ENCODE data around the gene FAM153A. TPM values are rescaled to one million over a fixed set of nuclear protein-coding genes. Genes with fewer than 3 reads are reported as not detected.
"Not testable (repeated sequence)": the region's sequence is repeated elsewhere in the genome, so short reads cannot be mapped to it uniquely, and the experiment has no call there.

The FAM153A gene
- total and polyA plus RNA-seq, 5 donors from 2014 or later: 0.40 to 31.8 (median 1.3) TPM; not detected in 1

- not testable (repeated sequence) for H3K4me1 ChIP-seq (ENCODE audit: control insufficient read depth, insufficient read depth, low read length, poor library complexity, severe bottlenecking); H3K27me3 ChIP-seq (ENCODE audit: control insufficient read depth, insufficient read depth, low read length); H3K36me3 Mint-ChIP-seq; H3K27ac Mint-ChIP-seq; H3K27ac ChIP-seq (ENCODE audit: insufficient read depth, low read length, poor library complexity, severe bottlenecking); H3K9me3 ChIP-seq (ENCODE audit: control insufficient read depth in 2 of 2, low read length in 2 of 2); H3K27me3 Mint-ChIP-seq; H3K4me3 Mint-ChIP-seq; H3K36me3 ChIP-seq (ENCODE audit: control insufficient read depth, insufficient read depth, low read length); ATAC-seq (ENCODE audit: low read depth in 2 of 2); H3K4me1 Mint-ChIP-seq; H3K4me3 ChIP-seq (ENCODE audit: low read depth, low read length); DNase-seq; H3K9me3 Mint-ChIP-seq
Observed at GRCh38 chr5:177719989-177720388, 62.7 kb downstream of the FAM153A start.

- H3K4me3 ChIP-seq (ENCODE audit: low read depth, low read length); DNase-seq; H3K27me3 ChIP-seq (ENCODE audit: control insufficient read depth, insufficient read depth, low read length); H3K4me1 ChIP-seq (ENCODE audit: control insufficient read depth, insufficient read depth, low read length, poor library complexity, severe bottlenecking); H3K27me3 Mint-ChIP-seq; H3K4me1 Mint-ChIP-seq; H3K27ac ChIP-seq (ENCODE audit: insufficient read depth, low read length, poor library complexity, severe bottlenecking); H3K27ac Mint-ChIP-seq; H3K9me3 Mint-ChIP-seq; ATAC-seq (ENCODE audit: low read depth in 2 of 2); H3K36me3 Mint-ChIP-seq; H3K4me3 Mint-ChIP-seq; H3K9me3 ChIP-seq (ENCODE audit: control insufficient read depth in 2 of 2, low read length in 2 of 2); H3K36me3 ChIP-seq (ENCODE audit: control insufficient read depth, insufficient read depth, low read length): not testable (repeated sequence)
Observed at GRCh38 chr5:177715423-177715822, 67.3 kb downstream of the FAM153A start.

- H3K27ac ChIP-seq (ENCODE audit: insufficient read depth, low read length, poor library complexity, severe bottlenecking); H3K4me1 ChIP-seq (ENCODE audit: control insufficient read depth, insufficient read depth, low read length, poor library complexity, severe bottlenecking); H3K27me3 Mint-ChIP-seq; H3K4me1 Mint-ChIP-seq; H3K36me3 ChIP-seq (ENCODE audit: control insufficient read depth, insufficient read depth, low read length); H3K4me3 Mint-ChIP-seq; H3K9me3 Mint-ChIP-seq; H3K36me3 Mint-ChIP-seq; H3K9me3 ChIP-seq (ENCODE audit: control insufficient read depth in 2 of 2, low read length in 2 of 2); H3K27me3 ChIP-seq (ENCODE audit: control insufficient read depth, insufficient read depth, low read length); H3K27ac Mint-ChIP-seq; ATAC-seq (ENCODE audit: low read depth in 2 of 2); H3K4me3 ChIP-seq (ENCODE audit: low read depth, low read length); DNase-seq: not testable (repeated sequence)
Observed at GRCh38 chr5:177696100-177696499, 86.6 kb downstream of the FAM153A start.

- H3K27me3 Mint-ChIP-seq; H3K4me3 Mint-ChIP-seq; H3K9me3 Mint-ChIP-seq; H3K9me3 ChIP-seq (ENCODE audit: control insufficient read depth in 2 of 2, low read length in 2 of 2); H3K4me1 ChIP-seq (ENCODE audit: control insufficient read depth, insufficient read depth, low read length, poor library complexity, severe bottlenecking); H3K36me3 Mint-ChIP-seq; H3K36me3 ChIP-seq (ENCODE audit: control insufficient read depth, insufficient read depth, low read length); DNase-seq; H3K4me1 Mint-ChIP-seq; H3K27ac ChIP-seq (ENCODE audit: insufficient read depth, low read length, poor library complexity, severe bottlenecking); ATAC-seq (ENCODE audit: low read depth in 2 of 2); H3K27ac Mint-ChIP-seq; H3K4me3 ChIP-seq (ENCODE audit: low read depth, low read length); H3K27me3 ChIP-seq (ENCODE audit: control insufficient read depth, insufficient read depth, low read length): not testable (repeated sequence)
Observed at GRCh38 chr5:177695356-177695930, 87.3 kb downstream of the FAM153A start.

- ATAC-seq (ENCODE audit: low read depth in 2 of 2); H3K27me3 Mint-ChIP-seq; H3K27ac ChIP-seq (ENCODE audit: insufficient read depth, low read length, poor library complexity, severe bottlenecking); DNase-seq; H3K27me3 ChIP-seq (ENCODE audit: control insufficient read depth, insufficient read depth, low read length); H3K4me1 Mint-ChIP-seq; H3K4me3 Mint-ChIP-seq; H3K9me3 Mint-ChIP-seq; H3K9me3 ChIP-seq (ENCODE audit: control insufficient read depth in 2 of 2, low read length in 2 of 2); H3K4me3 ChIP-seq (ENCODE audit: low read depth, low read length); H3K27ac Mint-ChIP-seq; H3K36me3 ChIP-seq (ENCODE audit: control insufficient read depth, insufficient read depth, low read length); H3K4me1 ChIP-seq (ENCODE audit: control insufficient read depth, insufficient read depth, low read length, poor library complexity, severe bottlenecking); H3K36me3 Mint-ChIP-seq: not testable (repeated sequence)
Observed at GRCh38 chr5:177694518-177694835, 88.2 kb downstream of the FAM153A start.

GRCh38 chr5:177693671-177694517, 88.8 kb downstream of the FAM153A start:
- not testable (repeated sequence) for H3K36me3 Mint-ChIP-seq; DNase-seq; H3K4me3 Mint-ChIP-seq; H3K27me3 Mint-ChIP-seq; ATAC-seq (ENCODE audit: low read depth in 2 of 2); H3K36me3 ChIP-seq (ENCODE audit: control insufficient read depth, insufficient read depth, low read length); H3K9me3 ChIP-seq (ENCODE audit: control insufficient read depth in 2 of 2, low read length in 2 of 2); H3K4me3 ChIP-seq (ENCODE audit: low read depth, low read length); H3K27ac ChIP-seq (ENCODE audit: insufficient read depth, low read length, poor library complexity, severe bottlenecking); H3K27me3 ChIP-seq (ENCODE audit: control insufficient read depth, insufficient read depth, low read length); H3K9me3 Mint-ChIP-seq; H3K4me1 Mint-ChIP-seq; H3K4me1 ChIP-seq (ENCODE audit: control insufficient read depth, insufficient read depth, low read length, poor library complexity, severe bottlenecking)
- peak overlapping the region in 1 of 3 donors; percentile 20 for H3K27ac Mint-ChIP-seq

GRCh38 chr5:177692969-177693368, 89.7 kb downstream of the FAM153A start:
- not testable (repeated sequence) for DNase-seq; H3K4me1 ChIP-seq (ENCODE audit: control insufficient read depth, insufficient read depth, low read length, poor library complexity, severe bottlenecking); H3K27ac Mint-ChIP-seq; H3K27ac ChIP-seq (ENCODE audit: insufficient read depth, low read length, poor library complexity, severe bottlenecking); H3K27me3 Mint-ChIP-seq; H3K4me1 Mint-ChIP-seq; H3K36me3 Mint-ChIP-seq; H3K4me3 Mint-ChIP-seq; ATAC-seq (ENCODE audit: low read depth in 2 of 2); H3K9me3 ChIP-seq (ENCODE audit: control insufficient read depth in 2 of 2, low read length in 2 of 2); H3K4me3 ChIP-seq (ENCODE audit: low read depth, low read length); H3K27me3 ChIP-seq (ENCODE audit: control insufficient read depth, insufficient read depth, low read length); H3K9me3 Mint-ChIP-seq; H3K36me3 ChIP-seq (ENCODE audit: control insufficient read depth, insufficient read depth, low read length)

GRCh38 chr5:177692507-177692906, 90.2 kb downstream of the FAM153A start:
- not testable (repeated sequence) for H3K4me3 ChIP-seq (ENCODE audit: low read depth, low read length); H3K4me1 ChIP-seq (ENCODE audit: control insufficient read depth, insufficient read depth, low read length, poor library complexity, severe bottlenecking); ATAC-seq (ENCODE audit: low read depth in 2 of 2); H3K36me3 Mint-ChIP-seq; H3K27me3 ChIP-seq (ENCODE audit: control insufficient read depth, insufficient read depth, low read length); H3K27ac Mint-ChIP-seq; DNase-seq; H3K27ac ChIP-seq (ENCODE audit: insufficient read depth, low read length, poor library complexity, severe bottlenecking); H3K9me3 ChIP-seq (ENCODE audit: control insufficient read depth in 2 of 2, low read length in 2 of 2); H3K4me1 Mint-ChIP-seq; H3K36me3 ChIP-seq (ENCODE audit: control insufficient read depth, insufficient read depth, low read length); H3K9me3 Mint-ChIP-seq; H3K27me3 Mint-ChIP-seq; H3K4me3 Mint-ChIP-seq
